SJCRH30 (cell line): ENCODE results near the gene CNST. TPM values are rescaled to one million over a fixed set of nuclear protein-coding genes. Genes with fewer than 3 reads are reported as not detected.
"Not testable (repeated sequence)": the region's sequence is repeated elsewhere in the genome, so short reads cannot be mapped to it uniquely, and the experiment has no call there.

ENCODE experiments used
- DNase-seq, 2 experiments: peaks; one replicate each; pipeline ENCODE4 v3.0.0-alpha.2; 2015 to 2020
- H3K27ac ChIP-seq: fragments of 250-450 bp; sonication (Bioruptor Pico); 2 replicates; pipeline ENCODE4 v1.5.1; 2020; ENCODE audit warnings: mild to moderate bottlenecking, moderate library complexity
- H3K27me3 ChIP-seq: fragments of 250-450 bp; sonication (Bioruptor Pico); 2 replicates; pipeline ENCODE4 v1.5.1; 2020; ENCODE audit warnings: mild to moderate bottlenecking, moderate library complexity
- H3K36me3 ChIP-seq: fragments of 250-450 bp; sonication (Bioruptor Pico); 2 replicates; pipeline ENCODE4 v1.5.1; 2020; ENCODE audit warnings: mild to moderate bottlenecking, moderate library complexity
- H3K4me1 ChIP-seq: fragments of 250-450 bp; sonication (Bioruptor Pico); 2 replicates; pipeline ENCODE4 v1.5.1; 2020; ENCODE audit warnings: mild to moderate bottlenecking, moderate library complexity
- H3K4me3 ChIP-seq: fragments of 250-450 bp; sonication (Bioruptor Pico); 2 replicates; pipeline ENCODE4 v1.5.1; 2020; ENCODE audit warnings: mild to moderate bottlenecking, moderate library complexity
- H3K9me3 ChIP-seq: fragments of 250-450 bp; sonication (Bioruptor Pico); replicated peaks from 2 replicates; pipeline ENCODE4 v1.5.1; 2020; ENCODE audit warnings: mild to moderate bottlenecking, moderate library complexity
- total RNA-seq: library from RNA; depleted of rRNA; stranded (reverse); fragments of >200 nt; shearing (Covaris generic); gene quantifications from 2 replicates; pipeline ENCODE4 v1.2.3, GENCODE V29; 2014

The CNST gene
- total RNA-seq, 1 experiment from 2014 or later: 17.7 TPM

DNA sequence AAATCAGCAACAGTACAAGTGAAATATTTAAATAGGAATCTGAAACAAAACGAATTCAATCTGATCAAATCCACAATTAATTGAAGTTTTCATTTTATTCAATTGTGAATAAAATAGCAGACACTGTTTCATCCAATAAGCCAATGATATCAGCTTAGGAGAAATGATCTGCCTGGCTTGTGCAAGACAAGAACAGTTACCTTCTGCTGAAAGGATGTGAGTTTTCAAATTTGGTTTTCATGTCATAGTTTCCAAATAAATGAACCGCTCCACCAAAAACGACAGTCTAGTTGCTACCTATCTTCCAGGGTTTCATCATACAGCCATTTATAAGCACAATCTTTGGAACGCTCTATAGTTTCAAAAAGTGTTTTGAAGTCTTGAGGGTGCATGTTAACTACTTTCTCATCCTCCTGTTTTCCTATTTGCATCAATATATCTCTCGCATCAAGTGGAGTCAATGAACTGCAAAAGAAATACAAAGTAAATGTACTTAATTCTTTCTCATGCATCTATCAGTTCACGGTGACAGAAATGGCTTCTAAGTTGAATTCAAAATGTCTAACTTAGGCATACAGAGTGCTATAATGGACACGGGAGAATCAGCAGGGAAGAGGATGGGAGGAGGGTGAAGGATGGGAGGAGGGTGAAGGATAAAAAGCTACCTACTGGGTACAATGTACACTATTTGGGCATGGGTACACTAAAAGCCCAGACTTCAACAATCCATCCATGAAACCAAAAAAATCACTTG lies 25.3 kb upstream of the CNST start:
- Histone ChIP-seq H3K4me3 (no peak overlapping the region), H3K27ac (no peak overlapping the region), H3K36me3 (peaks cover 27% of the 10 kb centered on the region), H3K27me3 (no peaks in the 10 kb centered on the region), H3K4me1 (no peaks in the 10 kb centered on the region), H3K9me3 (no peaks in the 10 kb centered on the region)
- no peak for DNase-seq

DNA sequence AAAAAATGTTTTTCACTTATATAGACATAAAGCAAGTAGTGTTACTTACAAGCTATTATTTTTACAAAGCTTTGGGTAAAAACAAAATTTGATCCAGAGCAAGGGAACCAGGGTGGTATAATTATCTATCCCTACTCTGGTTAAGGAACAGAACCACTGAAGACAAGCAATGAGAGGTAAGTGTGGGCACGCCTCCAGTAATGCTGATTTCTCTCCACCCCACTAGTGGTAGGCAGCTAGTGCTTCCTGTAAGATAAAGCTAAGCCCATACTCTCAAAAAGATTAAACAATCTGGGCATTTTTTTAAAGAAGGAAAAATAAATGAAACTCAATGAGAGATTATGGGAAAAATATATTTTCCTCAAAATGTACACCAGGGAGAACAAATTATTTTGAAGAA lies 22.3 kb upstream of the CNST start:
- no peaks in the 10 kb centered on the region for H3K9me3 ChIP-seq
- peaks cover 44% of the 10 kb centered on the region for H3K36me3 ChIP-seq
- H3K27me3 ChIP-seq: no peaks in the 10 kb centered on the region
- DNase-seq: no peak
- H3K4me3 ChIP-seq: no peak overlapping the region
- no peaks in the 10 kb centered on the region for H3K4me1 ChIP-seq
- H3K27ac ChIP-seq: no peak overlapping the region

DNA sequence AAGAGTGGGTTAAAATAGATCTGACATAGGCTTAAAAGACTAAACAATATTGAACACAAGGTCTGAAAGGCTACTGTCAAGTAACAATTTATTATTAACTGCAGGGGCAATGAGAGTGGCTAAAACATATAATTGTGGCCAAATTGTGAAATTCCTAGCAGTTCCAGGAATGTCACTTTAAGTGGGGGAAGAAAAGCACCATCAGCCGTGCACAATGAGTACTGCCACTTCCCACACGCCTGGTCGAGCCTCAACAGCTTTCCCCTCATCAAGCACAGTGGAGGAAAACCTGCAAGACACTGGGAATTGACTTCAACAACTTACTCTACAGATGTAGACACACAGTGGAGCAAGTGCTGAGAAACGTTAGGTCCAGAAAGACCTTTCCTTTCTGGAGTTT lies 16.6 kb upstream of the CNST start:
- Histone ChIP-seq H3K4me1 (no peaks in the 10 kb centered on the region), H3K36me3 (peaks cover 26% of the 10 kb centered on the region), H3K9me3 (no peaks in the 10 kb centered on the region), H3K27me3 (no peaks in the 10 kb centered on the region), H3K4me3 (no peak overlapping the region), H3K27ac (no peak overlapping the region)
- DNase-seq: no peak

DNA sequence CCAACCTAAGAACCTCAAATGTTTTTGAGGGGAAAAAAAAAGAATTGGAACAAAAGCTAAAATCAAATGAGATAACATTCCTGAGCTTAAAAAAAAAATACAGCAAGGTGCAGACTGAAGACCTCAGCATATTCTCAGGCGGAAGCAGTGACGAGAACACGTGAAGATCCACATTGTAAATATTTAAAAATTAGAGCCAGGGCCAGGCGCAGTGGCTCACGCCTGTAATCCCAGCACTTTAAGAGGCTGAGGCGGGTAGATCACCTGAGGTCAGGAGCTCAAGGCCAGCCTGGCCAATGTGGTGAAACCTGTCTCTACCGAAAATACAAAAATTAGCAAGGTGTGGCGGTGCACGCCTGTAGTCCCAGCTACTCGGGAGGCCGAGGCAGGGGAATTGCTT lies 15.9 kb upstream of the CNST start:
- Histone ChIP-seq H3K4me3 (no peak overlapping the region), H3K27me3 (no peaks in the 10 kb centered on the region), H3K9me3 (no peaks in the 10 kb centered on the region), H3K4me1 (no peaks in the 10 kb centered on the region), H3K36me3 (peaks cover 29% of the 10 kb centered on the region), H3K27ac (no peak overlapping the region)
- DNase-seq: no peak

DNA sequence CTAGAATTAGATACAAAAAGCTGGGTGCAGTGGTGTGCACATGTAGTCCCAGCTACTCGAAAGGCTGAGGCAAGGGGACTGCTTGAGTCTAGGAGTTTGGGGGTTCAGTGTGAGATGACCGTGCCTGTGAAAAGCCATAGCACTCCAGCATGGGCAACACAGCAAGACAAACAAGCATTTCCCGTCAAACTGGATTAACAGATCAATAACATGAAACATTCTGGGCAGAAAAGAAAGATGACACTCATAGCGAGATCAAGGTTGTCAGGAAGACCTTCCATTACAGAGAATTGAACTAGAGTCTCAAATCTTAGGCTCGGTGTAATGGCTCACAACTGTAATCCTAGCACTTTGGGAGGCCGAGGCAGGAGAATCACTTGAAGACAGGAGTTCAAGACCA lies 14.1 kb upstream of the CNST start:
- no peak for DNase-seq
- Histone ChIP-seq H3K9me3 (no peaks in the 10 kb centered on the region), H3K4me3 (no peak overlapping the region), H3K36me3 (peaks cover 40% of the 10 kb centered on the region), H3K27ac (no peak overlapping the region), H3K4me1 (no peaks in the 10 kb centered on the region), H3K27me3 (no peaks in the 10 kb centered on the region)

DNA sequence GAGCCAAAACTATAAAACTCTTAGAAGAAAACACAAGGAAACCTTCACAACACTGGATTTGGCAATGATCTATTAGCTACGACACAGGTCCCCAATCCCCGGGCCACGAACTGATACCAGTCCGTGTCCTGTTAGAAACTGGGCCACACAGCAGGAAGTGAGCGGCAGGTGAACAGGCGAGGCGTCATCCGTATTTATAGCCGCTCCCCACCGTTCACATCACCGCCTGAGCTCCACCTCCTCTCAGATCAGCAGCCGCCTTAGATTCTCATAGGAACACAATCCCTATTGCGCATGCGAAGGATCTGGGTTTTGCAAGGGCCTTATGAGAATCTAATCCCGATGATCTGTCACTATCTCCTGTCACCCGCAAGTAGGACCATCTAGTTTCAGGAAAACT lies 12.1 kb upstream of the CNST start:
- no peaks in the 10 kb centered on the region for H3K4me1 ChIP-seq
- DNase-seq: no peak
- no peak overlapping the region for H3K4me3 ChIP-seq
- H3K9me3 ChIP-seq: no peaks in the 10 kb centered on the region
- H3K27ac ChIP-seq: no peak overlapping the region
- peaks cover 29% of the 10 kb centered on the region for H3K36me3 ChIP-seq
- H3K27me3 ChIP-seq: no peaks in the 10 kb centered on the region

DNA sequence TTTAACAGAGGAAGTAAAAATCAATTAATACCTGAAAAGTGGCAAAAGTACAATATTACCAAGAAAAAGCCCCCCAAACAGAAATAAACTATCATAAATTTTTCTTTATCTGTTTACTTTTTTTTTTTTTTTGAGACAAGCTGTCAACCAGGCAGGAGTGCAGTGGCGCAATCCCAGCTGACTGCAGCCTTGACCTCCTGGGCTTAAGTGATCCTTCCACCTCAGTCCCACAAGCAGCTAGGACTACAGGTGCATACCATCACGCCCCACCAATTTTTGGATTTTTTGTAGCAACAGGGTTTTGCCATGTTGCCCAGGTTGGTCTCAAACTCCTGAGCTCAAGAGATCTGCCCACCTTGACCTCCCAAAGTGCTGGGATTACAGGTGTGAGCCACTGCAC lies 8.2 kb upstream of the CNST start:
- no peaks in the 10 kb centered on the region for H3K9me3 ChIP-seq
- H3K27me3 ChIP-seq: no peaks in the 10 kb centered on the region
- no peaks in the 10 kb centered on the region for H3K4me1 ChIP-seq
- no peak overlapping the region for H3K4me3 ChIP-seq
- peaks cover 28% of the 10 kb centered on the region for H3K36me3 ChIP-seq
- no peak overlapping the region for H3K27ac ChIP-seq
- no peak for DNase-seq

DNA sequence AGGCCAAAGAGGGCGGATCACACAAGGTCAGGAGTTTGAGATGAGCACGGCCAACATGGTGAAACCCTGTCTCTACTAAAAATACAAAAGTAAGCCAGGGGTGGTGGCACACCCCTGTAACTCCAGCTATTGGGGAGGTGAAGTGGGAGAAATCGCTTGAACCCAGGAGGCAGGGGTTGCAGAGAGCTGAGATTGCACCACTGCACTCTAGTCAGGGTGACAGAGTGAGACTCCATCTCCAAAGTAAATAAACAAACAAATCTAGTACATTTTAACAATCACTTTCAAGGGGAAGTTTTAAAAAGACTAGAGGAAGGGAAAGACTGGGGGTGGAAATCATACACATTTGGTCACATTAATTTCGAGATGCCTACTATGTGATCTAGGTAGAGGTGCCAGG lies 6.9 kb upstream of the CNST start:
- H3K27me3 ChIP-seq: no peaks in the 10 kb centered on the region
- H3K36me3 ChIP-seq: peaks cover 34% of the 10 kb centered on the region
- DNase-seq: no peak

DNA sequence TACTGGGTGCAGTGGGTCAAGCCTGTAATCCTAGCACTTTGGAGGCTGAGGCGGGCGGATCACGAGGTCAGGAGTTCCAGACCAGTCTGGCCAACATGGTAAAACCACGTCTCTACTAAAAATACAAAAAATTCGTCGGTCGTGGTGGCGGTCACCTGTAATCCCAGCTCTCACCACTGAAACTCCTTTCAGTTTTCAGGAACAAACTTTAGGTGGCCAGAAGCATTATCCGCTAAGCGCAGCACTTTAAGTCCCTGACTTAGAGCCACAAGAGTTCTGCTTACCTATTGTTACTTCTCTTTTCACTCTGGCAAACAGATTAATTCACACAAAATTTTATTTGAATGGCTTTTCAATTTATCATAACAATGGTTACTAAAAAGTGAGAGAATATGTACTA lies 5.4 kb upstream of the CNST start:
- not testable (repeated sequence) for H3K9me3 ChIP-seq, DNase-seq, H3K27ac ChIP-seq, H3K4me3 ChIP-seq, H3K4me1 ChIP-seq, H3K27me3 ChIP-seq
- H3K36me3 ChIP-seq: peaks cover 23% of the 10 kb centered on the region

More for the DNA sequence above, 6.9 kb upstream of the CNST start:
- Histone ChIP-seq H3K27ac (no peak overlapping the region), H3K4me3 (no peak overlapping the region), H3K4me1 (no peaks in the 10 kb centered on the region), H3K9me3 (no peaks in the 10 kb centered on the region)

DNA sequence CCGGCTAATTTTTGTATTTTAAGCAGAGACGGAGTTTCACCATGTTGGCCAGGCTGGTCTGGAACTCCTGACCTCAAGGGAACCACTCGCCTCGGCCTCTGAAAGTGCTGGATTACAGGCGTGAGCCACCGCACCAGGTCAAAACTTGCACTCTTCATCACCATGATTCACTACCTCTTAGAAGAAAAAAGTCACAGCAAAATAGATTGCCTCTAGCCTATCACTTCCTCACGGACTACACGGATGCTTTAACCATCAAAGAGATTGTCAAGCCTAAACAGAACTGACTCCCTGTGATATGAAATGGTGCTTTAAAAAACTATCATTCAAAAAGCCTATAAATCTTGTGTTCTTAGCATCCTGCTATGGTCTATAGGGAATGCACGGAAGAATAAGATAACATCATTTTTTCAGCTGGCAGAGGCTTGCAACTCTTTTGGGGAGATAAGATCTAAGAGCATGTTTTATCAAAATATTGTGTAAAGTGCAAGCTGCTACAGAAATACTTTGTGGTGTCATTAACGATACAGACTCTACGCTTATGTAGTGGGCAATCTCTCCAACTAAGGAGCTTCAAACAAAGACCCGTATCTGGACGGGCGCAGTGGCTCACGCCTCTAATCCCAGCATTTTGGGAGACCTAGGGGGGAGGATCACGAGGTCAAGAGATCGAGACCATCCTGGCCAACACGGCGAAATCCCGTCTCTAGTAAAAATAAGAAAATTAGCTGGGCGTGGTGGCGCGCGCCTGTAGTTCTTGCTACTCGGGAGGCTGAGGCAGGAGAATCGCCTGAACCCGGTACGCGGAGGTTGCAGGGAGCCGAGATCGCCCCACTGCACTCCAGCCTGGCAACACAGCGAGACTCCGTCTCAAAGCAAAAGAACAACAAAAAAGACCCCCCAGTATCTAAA lies 1.2 kb upstream of the CNST start:
- Histone ChIP-seq H3K36me3 (peaks cover 9% of the 10 kb centered on the region; the same call in 1 of the 2 replicates), H3K4me1 (0 out of 2 replicates have a peak, but pooled peaks cover 5% of the 10 kb centered on the region), H3K27ac (peak overlapping the region; percentile 71; the same call in 1 of the 2 replicates), H3K4me3 (peak overlapping the region; percentile 82), H3K9me3 (no peaks in the 10 kb centered on the region), H3K27me3 (no peaks in the 10 kb centered on the region)
- DNase-seq: no peak

DNA sequence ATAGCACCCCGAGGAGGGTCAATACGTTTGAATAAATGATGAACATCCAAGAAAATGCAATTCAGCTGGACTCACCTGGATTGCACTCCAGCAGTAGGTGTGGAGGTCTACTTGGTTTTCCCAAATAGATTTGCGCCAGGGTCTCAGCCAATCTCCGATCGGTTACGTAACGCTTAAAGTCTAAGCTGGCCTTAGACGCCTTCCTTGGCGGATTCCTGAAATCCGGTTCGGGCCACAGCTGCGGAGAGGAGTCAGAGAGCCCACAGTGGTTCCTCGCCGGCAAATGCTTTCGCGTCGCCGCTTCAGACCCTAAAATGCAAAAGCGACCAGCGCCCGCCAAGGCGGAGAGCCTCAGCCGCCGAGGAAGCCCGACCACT lies 517 bp upstream of the CNST start:
- H3K27me3 ChIP-seq: no peaks in the 10 kb centered on the region
- DNase-seq: no peak
- peak overlapping the region; percentile 71 for H3K27ac ChIP-seq
- 0 out of 2 replicates have a peak, but pooled peaks cover 5% of the 10 kb centered on the region for H3K4me1 ChIP-seq
- peak overlapping the region; percentile 82 for H3K4me3 ChIP-seq
- H3K36me3 ChIP-seq: peaks cover 9% of the 10 kb centered on the region; the same call in 1 of the 2 replicates
- H3K9me3 ChIP-seq: no peaks in the 10 kb centered on the region

DNA sequence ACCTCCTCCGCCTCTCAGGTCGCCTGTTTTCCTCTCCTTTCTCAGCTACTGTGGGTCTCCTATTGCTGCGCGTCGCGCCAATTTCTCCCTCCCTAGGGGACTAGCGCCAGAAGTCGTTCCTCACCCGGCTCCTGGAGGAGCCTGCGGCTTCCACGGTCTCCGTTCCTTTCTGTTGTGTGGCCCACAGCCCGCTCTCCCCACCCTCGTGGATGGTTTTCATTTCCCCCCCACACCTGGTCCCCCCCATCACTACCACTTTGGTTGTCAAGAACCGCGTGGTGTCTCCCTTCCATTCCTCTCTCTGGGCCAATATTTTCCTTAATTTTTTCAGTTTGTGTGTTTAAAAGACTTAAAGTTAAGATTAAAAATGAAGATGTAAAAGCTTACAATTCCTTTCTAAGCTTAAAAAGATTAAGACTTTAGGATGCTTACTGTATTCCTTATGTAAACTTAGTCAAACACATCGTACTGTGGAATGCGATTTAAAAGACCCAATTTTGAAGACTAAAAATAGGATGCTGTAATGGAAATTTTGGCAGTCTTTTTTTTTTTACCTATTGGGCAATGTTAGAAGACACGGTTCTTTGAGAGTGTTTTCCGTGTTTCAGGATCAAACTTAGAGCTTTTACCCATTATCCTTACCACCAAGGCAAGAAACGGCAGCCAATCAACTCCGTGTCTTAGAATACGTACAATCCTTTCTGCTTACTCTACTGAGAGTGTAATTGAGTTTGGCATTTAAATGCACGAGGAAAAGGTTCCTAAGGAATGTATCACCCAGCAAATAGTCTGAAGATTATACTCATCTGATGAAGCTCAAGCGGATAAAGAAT lies 773 bp downstream of the CNST start:
- Histone ChIP-seq H3K9me3 (no peaks in the 10 kb centered on the region), H3K27ac (peak overlapping the region; percentile 85), H3K4me1 (0 out of 2 replicates have a peak, but pooled peaks cover 5% of the 10 kb centered on the region), H3K4me3 (peak overlapping the region; percentile 82), H3K36me3 (peaks cover 9% of the 10 kb centered on the region; the same call in 1 of the 2 replicates), H3K27me3 (no peaks in the 10 kb centered on the region)
- DNase-seq: peak; percentile 9 to 77

DNA sequence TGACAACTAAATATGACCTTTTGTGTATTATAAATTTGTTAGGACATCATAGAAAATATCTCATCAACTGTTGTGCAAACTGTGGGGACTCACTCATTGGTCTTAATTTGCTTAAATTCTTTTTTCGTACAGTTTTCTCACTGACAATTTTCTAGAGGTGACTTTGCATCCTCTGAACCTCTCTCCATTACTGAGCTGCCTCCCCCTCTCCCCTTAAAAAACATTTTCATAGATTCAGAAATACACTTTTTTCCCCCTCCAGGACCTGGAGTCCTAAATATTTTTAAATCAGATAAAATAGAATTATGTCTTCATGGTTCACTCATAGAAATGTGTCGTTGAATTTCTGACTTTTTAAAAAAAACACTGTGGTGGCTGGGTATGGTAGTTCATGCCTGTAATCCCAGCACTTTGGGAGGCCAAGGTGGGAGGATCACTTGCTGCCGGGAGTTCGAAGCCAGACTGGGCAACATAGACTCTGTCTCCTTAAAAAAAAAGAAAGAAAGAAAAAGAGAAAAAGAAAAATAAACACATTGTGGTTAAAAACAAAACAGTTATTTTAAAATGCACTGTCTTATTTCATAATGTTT lies 1.5 kb downstream of the CNST start:
- Histone ChIP-seq H3K4me1 (0 out of 2 replicates have a peak, but pooled peaks cover 5% of the 10 kb centered on the region), H3K27ac (peak overlapping the region; percentile 85), H3K4me3 (peak overlapping the region; percentile 82), H3K36me3 (peaks cover 6% of the 10 kb centered on the region; the same call in 1 of the 2 replicates), H3K9me3 (no peaks in the 10 kb centered on the region), H3K27me3 (no peaks in the 10 kb centered on the region)
- DNase-seq: no peak
